Nephron (organoid): ENCODE results near the gene CDH13.

Experiments used
- H3K27ac Mint-ChIP-seq, 3 experiments: 2 replicates each; pipeline ENCODE4 v1.8.0; 2020; ENCODE audit warnings: mixed read lengths in 3 of 3, mild to moderate bottlenecking in 2 of 3, moderate library complexity in 1 of 3
- H3K27me3 Mint-ChIP-seq: 2 replicates; pipeline ENCODE4 v1.8.0; 2021; ENCODE audit warnings: low read depth, mild to moderate bottlenecking, moderate library complexity, mixed read lengths
- H3K36me3 Mint-ChIP-seq: 2 replicates; pipeline ENCODE4 v1.8.0; 2020; ENCODE audit warnings: low read depth, mixed read lengths
- H3K4me1 Mint-ChIP-seq: 2 replicates; pipeline ENCODE4 v1.8.0; 2020; ENCODE audit warnings: mixed read lengths
- H3K4me3 Mint-ChIP-seq, 3 experiments: 2 replicates each; pipeline ENCODE4 v1.8.0; 2020; ENCODE audit warnings: mild to moderate bottlenecking in 3 of 3, mixed read lengths in 3 of 3, moderate library complexity in 2 of 3
- H3K9me3 Mint-ChIP-seq: 2 replicates; pipeline ENCODE4 v1.8.0; 2020; ENCODE audit warnings: mixed read lengths
- CTCF ChIP-seq, 3 experiments: fragments of 200-600 bp; sonication (generic); IDR thresholded peaks; one replicate each; pipeline ENCODE4 v1.5.0; 2021; ENCODE audit warnings: antibody characterized with exemption in 3 of 3; ENCODE audit not compliant: unreplicated experiment in 3 of 3

CDH13 gene

GRCh38 chr16:83268169-83268568, 641.4 kb downstream of the CDH13 start:
- Mint-ChIP-seq H3K9me3 (no peaks in the 10 kb centered on the region), H3K4me3 (no peak overlapping the region), H3K4me1 (peaks cover 6% of the 10 kb centered on the region), H3K36me3 (no peaks in the 10 kb centered on the region), H3K27me3 (peaks cover 7% of the 10 kb centered on the region), H3K27ac (no peak overlapping the region)
- TF ChIP-seq CTCF (IDR thresholded peaks at IDR 0.05; ENCODE audit: unreplicated experiment in 3 of 3) = no peak

- no peaks in the 10 kb centered on the region for H3K9me3 Mint-ChIP-seq
- TF ChIP-seq CTCF (IDR thresholded peaks at IDR 0.05; ENCODE audit: unreplicated experiment in 3 of 3) = no peak
- no peak overlapping the region for H3K27ac Mint-ChIP-seq
- H3K27me3 Mint-ChIP-seq = peaks cover 10% of the 10 kb centered on the region
- H3K36me3 Mint-ChIP-seq = no peaks in the 10 kb centered on the region
- H3K4me3 Mint-ChIP-seq = no peak overlapping the region
- peaks cover 6% of the 10 kb centered on the region for H3K4me1 Mint-ChIP-seq
Measured at GRCh38 chr16:83269048-83269447, 642.3 kb downstream of the CDH13 start.

- Mint-ChIP-seq H3K4me3 (no peak overlapping the region), H3K36me3 (no peaks in the 10 kb centered on the region), H3K27ac (no peak overlapping the region), H3K27me3 (peaks cover 14% of the 10 kb centered on the region), H3K4me1 (peaks cover 6% of the 10 kb centered on the region), H3K9me3 (no peaks in the 10 kb centered on the region)
- TF ChIP-seq CTCF (IDR thresholded peaks at IDR 0.05; ENCODE audit: unreplicated experiment in 3 of 3) = no peak
Measured at GRCh38 chr16:83269541-83269940, 642.8 kb downstream of the CDH13 start.

- H3K27me3 Mint-ChIP-seq = peaks cover 14% of the 10 kb centered on the region
- H3K4me3 Mint-ChIP-seq = no peak overlapping the region
- TF ChIP-seq CTCF (IDR thresholded peaks at IDR 0.05; ENCODE audit: unreplicated experiment in 3 of 3) = no peak
- H3K4me1 Mint-ChIP-seq = peaks cover 6% of the 10 kb centered on the region
- H3K27ac Mint-ChIP-seq = no peak overlapping the region
- no peaks in the 10 kb centered on the region for H3K36me3 Mint-ChIP-seq
- H3K9me3 Mint-ChIP-seq = no peaks in the 10 kb centered on the region
Measured at GRCh38 chr16:83270061-83270460, 643.3 kb downstream of the CDH13 start.

GRCh38 chr16:83270640-83271039, 643.9 kb downstream of the CDH13 start:
- no peak overlapping the region for H3K4me3 Mint-ChIP-seq
- H3K36me3 Mint-ChIP-seq = no peaks in the 10 kb centered on the region
- H3K27ac Mint-ChIP-seq = no peak overlapping the region
- H3K4me1 Mint-ChIP-seq = peaks cover 6% of the 10 kb centered on the region
- no peak for TF ChIP-seq CTCF (IDR thresholded peaks at IDR 0.05; ENCODE audit: unreplicated experiment in 3 of 3)
- peaks cover 14% of the 10 kb centered on the region for H3K27me3 Mint-ChIP-seq
- H3K9me3 Mint-ChIP-seq = no peaks in the 10 kb centered on the region

GRCh38 chr16:83271123-83271522, 644.4 kb downstream of the CDH13 start:
- Mint-ChIP-seq H3K9me3 (no peaks in the 10 kb centered on the region), H3K27me3 (peaks cover 14% of the 10 kb centered on the region), H3K36me3 (no peaks in the 10 kb centered on the region), H3K4me3 (no peak overlapping the region), H3K27ac (no peak overlapping the region), H3K4me1 (peaks cover 6% of the 10 kb centered on the region)
- TF ChIP-seq CTCF (IDR thresholded peaks at IDR 0.05; ENCODE audit: unreplicated experiment in 3 of 3) = no peak
